ENCODE data around the gene RAB8B.

RAB8B gene

DNA sequence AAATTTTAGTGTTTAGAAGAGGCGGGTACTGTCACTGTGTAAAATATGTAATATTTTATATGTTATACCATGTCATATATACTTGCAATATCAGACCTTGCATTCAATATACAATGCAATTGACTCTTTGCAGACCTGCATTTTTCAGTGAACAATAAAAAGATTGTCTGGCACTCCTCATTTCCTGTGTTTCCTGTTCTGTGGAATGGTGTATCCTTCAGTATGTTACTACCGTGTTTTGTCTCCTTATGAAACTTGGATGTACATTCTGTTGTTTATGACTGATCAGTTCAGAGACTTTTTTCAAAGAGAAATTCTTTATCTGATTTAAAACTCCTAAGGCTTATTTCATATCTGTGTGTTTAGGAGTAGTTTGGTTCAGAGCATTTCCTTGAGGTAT lies 119.5 kb downstream of the RAB8B start:
- H3K9me3 ChIP-seq (ENCODE audit: control insufficient read depth, low read length), result no peaks in the 10 kb centered on the region

DNA sequence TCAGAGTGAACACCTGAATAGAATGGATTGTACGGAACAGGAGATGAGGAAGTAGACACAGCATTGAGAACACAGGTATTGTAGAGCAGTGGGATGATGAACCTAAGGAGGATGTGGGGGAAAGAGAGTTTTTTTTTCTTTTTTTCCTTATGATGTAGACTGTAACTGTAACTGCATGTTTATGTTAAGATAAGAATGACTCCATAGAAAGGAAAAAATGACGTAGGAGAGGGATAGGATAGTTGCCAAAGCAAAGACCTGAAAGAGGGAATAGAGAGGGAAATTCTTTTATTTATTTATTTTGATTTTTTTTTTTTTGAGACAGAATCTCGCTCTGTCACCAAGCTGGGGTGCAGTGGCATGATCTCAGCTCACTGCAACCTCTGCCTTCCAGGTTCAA lies 121.2 kb downstream of the RAB8B start:
- Histone ChIP-seq H3K79me2 (no peaks in the 10 kb centered on the region), H3K36me3 (ENCODE audit: control insufficient read depth, insufficient read depth, low read length) (no peaks in the 10 kb centered on the region), H3K4me1 (no peaks in the 10 kb centered on the region), H3K4me3 (ENCODE audit: low read depth, low read length) (no peak overlapping the region), H3K9ac (no peak overlapping the region), H3K27me3 (ENCODE audit: control insufficient read depth, insufficient read depth, low read length) (no peaks in the 10 kb centered on the region), H2AFZ (no peak overlapping the region), H3K27ac (no peak overlapping the region), H3K9me3 (ENCODE audit: control insufficient read depth, low read length) (no peaks in the 10 kb centered on the region), H3K4me2 (ENCODE audit: low read length) (no peak overlapping the region)
- TF ChIP-seq, protein P1, sequence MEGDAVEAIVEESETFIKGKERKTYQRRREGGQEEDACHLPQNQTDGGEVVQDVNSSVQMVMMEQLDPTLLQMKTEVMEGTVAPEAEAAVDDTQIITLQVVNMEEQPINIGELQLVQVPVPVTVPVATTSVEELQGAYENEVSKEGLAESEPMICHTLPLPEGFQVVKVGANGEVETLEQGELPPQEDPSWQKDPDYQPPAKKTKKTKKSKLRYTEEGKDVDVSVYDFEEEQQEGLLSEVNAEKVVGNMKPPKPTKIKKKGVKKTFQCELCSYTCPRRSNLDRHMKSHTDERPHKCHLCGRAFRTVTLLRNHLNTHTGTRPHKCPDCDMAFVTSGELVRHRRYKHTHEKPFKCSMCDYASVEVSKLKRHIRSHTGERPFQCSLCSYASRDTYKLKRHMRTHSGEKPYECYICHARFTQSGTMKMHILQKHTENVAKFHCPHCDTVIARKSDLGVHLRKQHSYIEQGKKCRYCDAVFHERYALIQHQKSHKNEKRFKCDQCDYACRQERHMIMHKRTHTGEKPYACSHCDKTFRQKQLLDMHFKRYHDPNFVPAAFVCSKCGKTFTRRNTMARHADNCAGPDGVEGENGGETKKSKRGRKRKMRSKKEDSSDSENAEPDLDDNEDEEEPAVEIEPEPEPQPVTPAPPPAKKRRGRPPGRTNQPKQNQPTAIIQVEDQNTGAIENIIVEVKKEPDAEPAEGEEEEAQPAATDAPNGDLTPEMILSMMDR (IDR thresholded peaks at IDR 0.05), result no peak

More for the DNA sequence above, 119.5 kb downstream of the RAB8B start:
- H2AFZ ChIP-seq, result no peak overlapping the region
- no peaks in the 10 kb centered on the region for H3K79me2 ChIP-seq
- H3K9ac ChIP-seq, result no peak overlapping the region
- no peaks in the 10 kb centered on the region for H3K27me3 ChIP-seq (ENCODE audit: control insufficient read depth, insufficient read depth, low read length)
- TF ChIP-seq, protein P1 (IDR thresholded peaks at IDR 0.05), result no peak
- H3K36me3 ChIP-seq (ENCODE audit: control insufficient read depth, insufficient read depth, low read length), result no peaks in the 10 kb centered on the region
- no peaks in the 10 kb centered on the region for H3K4me1 ChIP-seq
- H3K27ac ChIP-seq, result no peak overlapping the region
- H3K4me3 ChIP-seq (ENCODE audit: low read depth, low read length), result no peak overlapping the region
- no peak overlapping the region for H3K4me2 ChIP-seq (ENCODE audit: low read length)

DNA sequence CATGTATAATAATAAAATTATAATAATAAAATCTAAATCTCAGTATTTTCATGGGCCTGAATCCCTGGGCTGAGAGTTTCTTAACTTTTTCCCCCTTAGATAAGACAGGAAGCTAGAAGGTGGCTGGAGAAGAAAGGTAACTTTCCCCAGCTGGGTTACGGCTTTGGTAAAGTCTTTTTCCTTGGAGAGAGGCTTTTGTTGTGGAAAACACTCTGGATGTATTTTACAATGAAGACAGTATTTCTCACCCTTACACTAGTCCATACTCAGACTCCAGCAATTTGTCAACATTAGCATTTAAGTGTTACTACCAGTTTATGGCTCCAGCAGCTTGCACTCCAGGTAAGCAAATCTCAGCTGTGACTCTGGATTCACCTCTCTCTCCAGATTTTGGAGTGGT lies 122.9 kb downstream of the RAB8B start:
- no peak overlapping the region for H2AFZ ChIP-seq
- no peaks in the 10 kb centered on the region for H3K27me3 ChIP-seq (ENCODE audit: control insufficient read depth, insufficient read depth, low read length)
- no peaks in the 10 kb centered on the region for H3K4me1 ChIP-seq
- H3K4me3 ChIP-seq (ENCODE audit: low read depth, low read length), result no peak overlapping the region
- H3K79me2 ChIP-seq, result no peaks in the 10 kb centered on the region
- no peak overlapping the region for H3K4me2 ChIP-seq (ENCODE audit: low read length)
- H3K27ac ChIP-seq, result no peak overlapping the region
- no peaks in the 10 kb centered on the region for H3K36me3 ChIP-seq (ENCODE audit: control insufficient read depth, insufficient read depth, low read length)
- no peak overlapping the region for H3K9ac ChIP-seq
- no peaks in the 10 kb centered on the region for H3K9me3 ChIP-seq (ENCODE audit: control insufficient read depth, low read length)
- TF ChIP-seq, protein P1 (IDR thresholded peaks at IDR 0.05), result no peak

DNA sequence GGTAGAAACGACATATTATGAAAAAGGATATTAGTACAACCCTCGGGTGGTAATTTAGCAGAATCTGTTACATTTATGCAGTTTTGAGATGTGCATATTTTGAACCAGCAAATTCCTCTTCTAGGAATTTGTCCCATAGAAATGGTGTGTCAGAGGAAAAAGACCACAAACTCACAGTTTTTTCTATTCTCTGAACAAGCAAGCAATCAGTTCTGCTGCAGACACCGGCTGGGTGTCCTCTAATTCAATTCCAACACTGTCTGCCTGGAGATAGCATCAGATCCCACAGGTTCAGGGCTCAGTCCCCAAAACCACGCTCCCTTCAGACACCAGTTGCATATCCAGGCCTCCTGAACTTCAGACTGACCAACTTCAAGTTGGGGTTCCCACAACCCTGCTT lies 124.4 kb downstream of the RAB8B start:
- Histone ChIP-seq H3K79me2 (no peaks in the 10 kb centered on the region), H3K4me3 (ENCODE audit: low read depth, low read length) (no peak overlapping the region), H3K4me2 (ENCODE audit: low read length) (no peak overlapping the region), H3K27ac (no peak overlapping the region), H2AFZ (no peak overlapping the region), H3K36me3 (ENCODE audit: control insufficient read depth, insufficient read depth, low read length) (no peaks in the 10 kb centered on the region), H3K9me3 (ENCODE audit: control insufficient read depth, low read length) (no peaks in the 10 kb centered on the region), H3K9ac (no peak overlapping the region), H3K4me1 (no peaks in the 10 kb centered on the region), H3K27me3 (ENCODE audit: control insufficient read depth, insufficient read depth, low read length) (no peaks in the 10 kb centered on the region)
- TF ChIP-seq, protein P1 (IDR thresholded peaks at IDR 0.05), result no peak

DNA sequence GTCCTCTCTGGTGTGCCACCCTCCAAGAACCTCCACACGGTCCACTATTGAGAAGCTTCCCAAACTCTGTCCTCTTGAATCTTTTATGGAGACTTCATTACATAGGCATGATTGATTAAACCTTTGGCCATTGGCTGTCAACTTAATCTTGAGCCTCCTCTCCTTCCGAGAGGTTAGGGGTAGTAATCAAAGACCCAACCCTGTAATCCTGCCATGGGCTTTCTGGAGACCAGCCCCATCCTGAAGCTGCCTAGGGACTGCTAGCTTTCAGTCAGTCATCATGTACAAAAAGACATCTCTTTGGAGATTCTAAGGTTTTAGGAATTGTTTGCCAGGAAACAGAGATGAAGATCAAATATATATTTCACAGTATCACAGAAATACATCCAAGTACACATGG lies 125.0 kb downstream of the RAB8B start:
- H3K27ac ChIP-seq, result no peak overlapping the region
- no peak overlapping the region for H3K9ac ChIP-seq
- no peaks in the 10 kb centered on the region for H3K36me3 ChIP-seq (ENCODE audit: control insufficient read depth, insufficient read depth, low read length)
- no peak overlapping the region for H3K4me2 ChIP-seq (ENCODE audit: low read length)
- TF ChIP-seq, protein P1 (IDR thresholded peaks at IDR 0.05), result no peak
- no peaks in the 10 kb centered on the region for H3K79me2 ChIP-seq
- H3K9me3 ChIP-seq (ENCODE audit: control insufficient read depth, low read length), result no peaks in the 10 kb centered on the region
- no peak overlapping the region for H3K4me3 ChIP-seq (ENCODE audit: low read depth, low read length)
- no peaks in the 10 kb centered on the region for H3K4me1 ChIP-seq
- H3K27me3 ChIP-seq (ENCODE audit: control insufficient read depth, insufficient read depth, low read length), result no peaks in the 10 kb centered on the region
- H2AFZ ChIP-seq, result no peak overlapping the region
